H9 (cell line): ENCODE data around the gene UNC13C. TPM values are rescaled to one million over a fixed set of nuclear protein-coding genes. Genes with fewer than 3 reads are reported as not detected.

ENCODE experiments used
- DNase-seq: peaks from one replicate; pipeline ENCODE4 v3.0.0-alpha.2; 2017
- H2AFZ ChIP-seq: one replicate; pipeline ENCODE4 v1.6.1; 2013; ENCODE audit warnings: mild to moderate bottlenecking, low read length, control low read depth, moderate library complexity
- H2AK5ac ChIP-seq: 2 replicates; pipeline ENCODE4 v1.6.1; 2013; ENCODE audit warnings: low read length, control low read depth, mixed read lengths; ENCODE audit not compliant: insufficient read length
- H2BK120ac ChIP-seq: one replicate; pipeline ENCODE4 v1.6.1; 2013; ENCODE audit warnings: low read depth, mild to moderate bottlenecking, low read length, control low read depth, inconsistent platforms; ENCODE audit not compliant: poor library complexity, severe bottlenecking
- H2BK12ac ChIP-seq: 2 replicates; pipeline ENCODE4 v1.6.1; 2013; ENCODE audit warnings: low read length, control low read depth, mixed read lengths, low read depth; ENCODE audit not compliant: insufficient read length
- H2BK15ac ChIP-seq: 2 replicates; pipeline ENCODE4 v1.6.1; 2013; ENCODE audit warnings: low read depth, low read length, control low read depth
- H2BK20ac ChIP-seq: one replicate; pipeline ENCODE4 v1.6.1; 2013; ENCODE audit warnings: low read depth, mild to moderate bottlenecking, low read length, control low read depth, inconsistent platforms; ENCODE audit not compliant: poor library complexity, severe bottlenecking
- H2BK5ac ChIP-seq: 2 replicates; pipeline ENCODE4 v1.6.1; 2013; ENCODE audit warnings: low read length, control low read depth, mixed read lengths; ENCODE audit not compliant: insufficient read length
- H3K14ac ChIP-seq: 2 replicates; pipeline ENCODE4 v1.6.1; 2013; ENCODE audit warnings: low read length, control low read depth; ENCODE audit not compliant: insufficient read depth
- H3K18ac ChIP-seq: 2 replicates; pipeline ENCODE4 v1.6.1; 2013; ENCODE audit warnings: low read depth, mild to moderate bottlenecking, mixed read lengths, low read length, control low read depth; ENCODE audit not compliant: insufficient read length
- H3K23ac ChIP-seq: 2 replicates; pipeline ENCODE4 v1.6.1; 2013; ENCODE audit warnings: low read length, control low read depth, mixed read lengths, low read depth; ENCODE audit not compliant: insufficient read length
- H3K23me2 ChIP-seq: 2 replicates; pipeline ENCODE4 v1.6.1; 2013; ENCODE audit warnings: low read depth, mild to moderate bottlenecking, mixed read lengths, low read length, control low read depth; ENCODE audit not compliant: insufficient read length, poor library complexity, severe bottlenecking
- H3K27ac ChIP-seq: 2 replicates; pipeline ENCODE4 v1.5.1; 2013; ENCODE audit warnings: low read length, control low read depth, mixed read lengths, low read depth; ENCODE audit not compliant: insufficient read length
- H3K27me3 ChIP-seq: 2 replicates; pipeline ENCODE4 v1.6.1; 2013; ENCODE audit warnings: low read length, control low read depth, inconsistent platforms; ENCODE audit not compliant: insufficient read depth
- H3K4ac ChIP-seq: 2 replicates; pipeline ENCODE4 v1.6.1; 2013; ENCODE audit warnings: low read depth, mild to moderate bottlenecking, control low read depth, inconsistent platforms, low read length, moderate library complexity
- H3K4me1 ChIP-seq: 2 replicates; pipeline ENCODE4 v1.6.1; 2013; ENCODE audit warnings: low read length, control low read depth, inconsistent platforms; ENCODE audit not compliant: insufficient read depth
- H3K4me2 ChIP-seq: 2 replicates; pipeline ENCODE4 v1.6.1; 2013; ENCODE audit warnings: low read length, control low read depth, mixed read lengths; ENCODE audit not compliant: insufficient read length, insufficient read depth
- H3K56ac ChIP-seq: 2 replicates; pipeline ENCODE4 v1.6.1; 2013; ENCODE audit warnings: low read depth, mild to moderate bottlenecking, mixed read lengths, low read length, control low read depth; ENCODE audit not compliant: insufficient read length
- H3K79me1 ChIP-seq: 2 replicates; pipeline ENCODE4 v1.6.1; 2013; ENCODE audit warnings: low read depth, mild to moderate bottlenecking, moderate library complexity, low read length, control low read depth, inconsistent platforms; ENCODE audit not compliant: insufficient read depth, poor library complexity, severe bottlenecking
- H3K79me2 ChIP-seq: 2 replicates; pipeline ENCODE4 v1.6.1; 2013; ENCODE audit warnings: low read length, control low read depth, inconsistent platforms; ENCODE audit not compliant: insufficient read depth
- H3K9ac ChIP-seq: 2 replicates; pipeline ENCODE4 v1.6.1; 2013; ENCODE audit warnings: low read length, control low read depth, mixed read lengths; ENCODE audit not compliant: insufficient read length; ENCODE audit errors: extremely low read depth
- H3K9me3 ChIP-seq: one replicate; pipeline ENCODE4 v1.6.1; 2013; ENCODE audit warnings: low read depth, low read length, inconsistent platforms; ENCODE audit not compliant: control insufficient read depth
- H3T11ph ChIP-seq: one replicate; pipeline ENCODE4 v1.6.1; 2013; ENCODE audit warnings: mild to moderate bottlenecking, low read length, control low read depth, inconsistent platforms
- H4K20me1 ChIP-seq: one replicate; pipeline ENCODE4 v1.6.1; 2013; ENCODE audit not compliant: control insufficient read depth, insufficient read length, insufficient read depth
- H4K5ac ChIP-seq: 2 replicates; pipeline ENCODE4 v1.6.1; 2013; ENCODE audit warnings: low read depth, mild to moderate bottlenecking, mixed read lengths, low read length, control low read depth; ENCODE audit not compliant: insufficient read length
- H4K8ac ChIP-seq: replicated peaks from 2 replicates; pipeline ENCODE4 v1.6.1; 2013; ENCODE audit warnings: low read length, control low read depth, mixed read lengths, low read depth; ENCODE audit not compliant: insufficient read length
- H4K91ac ChIP-seq: 2 replicates; pipeline ENCODE4 v1.6.1; 2013; ENCODE audit warnings: low read depth, mild to moderate bottlenecking, moderate library complexity, mixed read lengths, low read length, control low read depth; ENCODE audit not compliant: insufficient read length
- H3K27ac Mint-ChIP-seq, 3 experiments: 2 replicates in 2 of 3; 3 replicates in 1 of 3; pipeline ENCODE4 v1.8.0; 2020 to 2021; ENCODE audit warnings: mixed read lengths in 3 of 3, mild to moderate bottlenecking in 1 of 3, moderate library complexity in 1 of 3
- H3K27me3 Mint-ChIP-seq: 2 replicates; pipeline ENCODE4 v1.8.0; 2021; ENCODE audit warnings: low read depth, mild to moderate bottlenecking, moderate library complexity, mixed read lengths
- H3K36me3 Mint-ChIP-seq, 3 experiments: 2 replicates in 2 of 3; 3 replicates in 1 of 3; pipeline ENCODE4 v1.8.0; 2020 to 2021; ENCODE audit warnings: low read depth in 3 of 3, mixed read lengths in 3 of 3; ENCODE audit not compliant: insufficient read depth in 1 of 3
- H3K4me1 Mint-ChIP-seq, 2 experiments: 2 replicates each; pipeline ENCODE4 v1.8.0; 2020; ENCODE audit warnings: mixed read lengths in 2 of 2
- H3K4me3 Mint-ChIP-seq, 2 experiments: 2 replicates in 1 of 2; 3 replicates in 1 of 2; pipeline ENCODE4 v1.8.0; 2020 to 2021; ENCODE audit warnings: mild to moderate bottlenecking in 2 of 2, mixed read lengths in 2 of 2, moderate library complexity in 1 of 2
- H3K9me3 Mint-ChIP-seq, 2 experiments: 2 replicates in 1 of 2; 3 replicates in 1 of 2; pipeline ENCODE4 v1.8.0; 2020; ENCODE audit warnings: mild to moderate bottlenecking in 2 of 2, mixed read lengths in 2 of 2, moderate library complexity in 1 of 2
- CTCF ChIP-seq: fragments of 200-600 bp; sonication (generic); conservative IDR thresholded peaks from 3 replicates; pipeline ENCODE4 v1.8.0; 2021; ENCODE audit warnings: antibody characterized with exemption, mild to moderate bottlenecking
- WGBS: extraction: QIAGEN DNeasy Blood & Tissue Kit; methylation state at CpG from one replicate; pipeline ENCODE4 v1.1.7; 2013; ENCODE audit warnings: missing lambda C conversion rate, low lambda C conversion rate, mixed read lengths; ENCODE audit not compliant: insufficient read length; ENCODE audit errors: extremely low coverage; 5-methylcytosine and 5-hydroxymethylcytosine counted together
- total RNA-seq: library from RNA; stranded (reverse); gene quantifications from 2 replicates; pipeline ENCODE4 v1.2.1, GENCODE V29; 2021

Gene UNC13C
- total RNA-seq, 1 experiment from 2014 or later, result 0.02 TPM

DNA sequence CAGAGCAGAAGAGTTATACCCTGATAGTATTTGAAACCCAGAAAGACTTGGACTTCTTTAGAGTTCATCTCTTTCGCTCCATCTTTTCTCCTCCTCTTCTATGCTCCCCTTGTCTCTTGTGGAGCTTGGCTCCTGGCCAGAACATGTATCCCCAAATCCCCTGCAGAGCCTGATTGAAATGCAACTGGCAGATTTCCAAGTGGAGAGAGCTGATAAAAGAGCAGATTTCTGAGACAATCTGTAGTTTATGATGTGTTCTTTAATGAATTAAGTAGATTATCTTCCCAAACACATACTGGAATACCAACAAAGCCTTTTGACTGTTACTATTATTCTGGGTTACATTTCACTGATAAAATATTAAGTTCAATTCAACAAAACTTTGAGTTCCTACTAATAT, 33.4 kb downstream of the UNC13C start:
- no peak for TF ChIP-seq CTCF
- Histone ChIP-seq H2BK15ac (no peak overlapping the region), H2BK20ac (no peak overlapping the region), H2BK12ac (no peak overlapping the region), H4K5ac (no peak overlapping the region), H3K9me3 (no peaks in the 10 kb centered on the region), H3K9ac (no peak overlapping the region), H3K56ac (no peak overlapping the region), H2BK120ac (no peak overlapping the region), H3T11ph (no peak overlapping the region), H3K27me3 (no peaks in the 10 kb centered on the region), H3K79me2 (no peaks in the 10 kb centered on the region), H2AFZ (no peak overlapping the region), H4K91ac (no peak overlapping the region), H3K23ac (no peak overlapping the region), H3K79me1 (no peaks in the 10 kb centered on the region), H2AK5ac (no peak overlapping the region), H3K27ac (no peak overlapping the region), H3K4me2 (no peak overlapping the region), H3K14ac (no peak overlapping the region), H4K20me1 (no peaks in the 10 kb centered on the region), H4K8ac (no peak overlapping the region), H3K4ac (no peak overlapping the region), H3K23me2 (no peaks in the 10 kb centered on the region), H3K4me1 (no peaks in the 10 kb centered on the region), H2BK5ac (no peak overlapping the region), H3K18ac (no peak overlapping the region)
- Mint-ChIP-seq H3K36me3 (no peaks in the 10 kb centered on the region), H3K4me1 (peaks cover 4 to 10% of the 10 kb centered on the region in 2 experiments), H3K4me3 (no peak overlapping the region), H3K9me3 (no peaks in the 10 kb centered on the region), H3K27ac (no peak overlapping the region), H3K27me3 (peaks cover 7% of the 10 kb centered on the region; the same call in 1 of the 2 replicates)
- no peak for DNase-seq
- WGBS, result no CpG with 5 or more reads among the region's 1 CpG
